Eye (tissue), 1 donor: ENCODE data around the gene ALG5.

Experiments
- DNase-seq: peaks from one replicate; pipeline ENCODE4 v3.0.0-alpha.2; 2015

ALG5 gene

DNA sequence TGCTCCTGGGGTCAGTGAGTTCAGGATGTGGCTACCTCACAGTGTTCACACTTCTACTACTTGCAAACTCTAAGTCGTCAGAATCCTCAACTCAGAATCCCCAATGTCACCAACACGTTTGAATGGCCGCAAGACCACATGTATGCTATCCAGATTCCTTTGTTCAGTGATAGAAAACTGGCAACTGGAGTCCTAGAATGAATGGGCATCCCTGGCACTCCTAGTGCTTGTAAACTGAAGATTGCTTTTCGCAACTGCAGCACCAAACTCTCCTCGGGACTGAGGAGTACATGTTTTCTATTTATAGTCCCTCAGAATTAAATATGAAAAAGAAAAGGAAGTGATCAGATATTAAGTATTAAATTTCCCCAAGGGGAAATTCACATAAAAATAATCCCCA, 84.0 kb downstream of the ALG5 start:
- peak; percentile 45 for DNase-seq

DNA sequence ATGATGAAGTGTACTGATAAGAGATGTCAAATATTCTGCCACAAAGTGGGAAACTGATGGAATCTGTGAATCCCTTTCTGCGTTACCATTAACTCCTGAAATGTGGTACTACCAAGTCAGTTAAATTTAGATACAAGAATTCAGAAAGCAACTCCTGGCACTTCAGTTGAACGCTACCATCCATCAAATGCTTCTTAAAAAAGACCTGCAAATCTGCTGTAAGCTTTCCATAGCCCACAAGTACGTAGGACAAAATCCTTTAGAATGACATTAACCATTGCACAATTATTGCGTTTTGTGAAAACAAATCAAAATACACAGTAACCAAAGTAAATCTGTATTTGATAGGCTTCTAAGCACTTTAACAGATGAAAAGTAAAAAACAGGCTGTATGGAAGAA, 84.5 kb downstream of the ALG5 start:
- DNase-seq, result no peak

DNA sequence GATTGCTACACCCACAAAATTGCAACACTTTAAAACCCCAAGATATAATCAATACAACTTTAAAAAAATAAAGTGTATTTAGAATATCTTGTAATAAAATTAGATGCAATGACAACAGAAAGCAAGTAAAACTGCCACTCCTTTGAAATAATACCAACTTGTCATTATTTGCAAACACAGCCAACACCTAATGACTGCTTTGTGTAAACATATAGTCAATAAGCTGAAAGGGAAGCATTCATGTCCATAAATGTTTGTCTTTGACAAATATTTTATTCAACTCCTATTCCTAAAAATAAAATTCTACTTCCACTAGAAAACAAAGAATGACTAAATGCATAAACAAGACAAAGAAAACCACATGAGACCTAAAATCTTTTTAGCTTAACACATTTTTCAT, 85.7 kb downstream of the ALG5 start:
- no peak for DNase-seq

DNA sequence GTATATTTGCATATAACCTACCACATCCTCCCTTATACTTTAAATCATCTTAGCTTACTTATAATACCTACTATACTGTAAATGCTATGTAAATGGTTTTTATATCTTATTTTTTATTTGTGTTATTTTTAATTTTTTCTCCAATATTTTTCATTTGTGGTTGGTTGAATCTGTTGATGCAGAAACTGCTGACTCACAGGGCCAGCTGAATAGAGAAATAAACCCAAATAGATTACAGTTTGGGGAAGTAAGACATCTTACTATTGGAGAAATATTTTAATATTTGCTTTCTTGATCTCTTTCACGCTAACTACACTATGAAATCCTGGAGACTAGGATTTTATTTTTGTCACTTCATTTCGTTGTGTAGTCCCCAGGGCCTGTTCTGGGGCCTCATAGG, 86.2 kb downstream of the ALG5 start:
- DNase-seq, result no peak

DNA sequence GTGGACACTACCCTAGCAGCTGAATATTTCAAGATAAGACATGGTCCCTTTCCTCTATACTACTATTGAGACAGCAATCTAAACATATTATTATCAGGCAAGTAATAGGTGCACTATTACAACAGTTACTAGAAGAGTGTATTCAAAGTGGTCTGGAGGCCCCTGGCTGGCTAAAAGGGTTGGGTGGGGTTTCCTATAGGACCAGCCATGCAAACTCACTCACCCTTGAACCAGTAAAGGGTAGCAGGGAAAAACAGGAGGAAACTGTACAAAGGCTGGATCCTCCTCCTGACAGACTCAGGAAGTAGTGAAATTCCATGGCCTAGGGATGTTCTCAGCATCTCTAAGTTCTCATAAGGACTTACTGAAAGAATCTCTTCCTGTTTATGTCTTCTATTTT, 86.8 kb downstream of the ALG5 start:
- no peak for DNase-seq

DNA sequence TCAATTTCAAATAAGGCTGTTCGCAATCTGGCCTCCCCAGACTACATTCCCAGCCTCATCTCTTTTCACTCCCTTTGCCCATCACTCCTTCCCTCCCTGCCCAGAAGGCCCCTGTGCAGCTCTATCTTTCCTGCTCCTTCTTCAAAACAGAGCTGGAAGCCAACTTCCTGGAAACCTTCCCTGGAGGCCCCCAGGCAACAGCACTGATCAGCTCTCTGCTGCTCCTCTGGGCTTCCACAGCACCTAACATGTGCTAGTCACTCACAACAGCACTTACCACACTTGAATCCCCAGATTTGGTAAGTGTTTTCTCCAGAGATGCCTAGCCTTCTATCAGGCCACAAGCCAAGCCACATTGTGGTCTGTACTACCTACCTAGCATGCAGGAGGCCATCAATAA, 88.6 kb downstream of the ALG5 start:
- no peak for DNase-seq

DNA sequence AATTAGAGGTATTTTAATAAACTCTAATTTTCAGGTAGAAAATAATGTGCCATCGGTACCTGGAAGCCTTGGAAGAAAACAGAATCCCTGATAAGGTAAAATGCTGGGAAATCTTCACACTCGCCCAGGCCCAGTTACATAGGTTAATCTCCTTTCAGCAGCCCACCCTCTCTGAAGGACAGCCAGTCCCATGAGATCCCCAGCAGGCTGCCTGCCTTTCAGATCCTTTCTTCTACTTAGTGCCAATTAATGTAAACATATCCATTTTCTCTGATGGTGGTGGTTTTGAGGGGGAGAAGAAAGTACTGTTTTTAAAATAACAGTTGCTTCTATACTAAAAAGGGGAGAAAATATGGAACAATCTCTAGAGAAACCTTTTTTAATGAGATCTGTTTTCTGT, 91.3 kb downstream of the ALG5 start:
- peak; percentile 52 for DNase-seq

DNA sequence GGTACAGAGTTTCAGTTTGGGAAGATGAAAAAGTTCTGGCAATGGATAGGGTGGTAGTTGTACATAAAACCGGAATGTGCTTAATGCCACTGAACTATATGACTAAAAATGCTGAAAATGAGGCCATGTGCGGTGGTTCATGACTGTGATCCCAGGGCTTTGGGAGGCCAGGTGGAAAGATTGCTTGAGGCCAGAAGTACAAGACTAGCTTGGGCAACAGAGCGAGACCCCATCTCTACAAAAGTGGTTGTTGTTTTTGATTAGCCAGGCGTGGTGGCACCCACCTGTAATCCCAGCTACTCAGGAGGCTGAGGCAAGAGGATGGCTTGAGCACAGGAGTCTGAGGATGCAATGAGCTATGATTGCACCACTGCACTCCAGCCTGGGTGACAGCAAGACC, 91.9 kb downstream of the ALG5 start:
- no peak for DNase-seq

DNA sequence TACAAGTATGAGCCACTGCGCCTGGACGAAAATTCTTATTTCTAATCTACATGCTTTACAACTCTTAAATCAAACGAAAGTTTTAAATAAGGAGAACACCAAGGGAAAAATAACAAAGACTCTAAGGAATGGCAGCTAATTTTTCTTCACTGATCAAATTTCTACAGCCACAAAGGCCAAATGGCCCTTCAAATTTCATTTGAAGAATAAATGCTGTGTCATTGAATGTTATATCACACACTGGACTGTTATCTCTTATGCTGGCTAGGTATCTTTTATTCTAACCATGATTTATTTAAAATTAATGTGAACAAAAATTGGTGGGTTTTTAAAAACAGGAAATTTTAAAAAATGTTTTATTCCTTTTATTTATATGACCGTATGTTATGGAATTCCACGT, 93.2 kb downstream of the ALG5 start:
- no peak for DNase-seq

DNA sequence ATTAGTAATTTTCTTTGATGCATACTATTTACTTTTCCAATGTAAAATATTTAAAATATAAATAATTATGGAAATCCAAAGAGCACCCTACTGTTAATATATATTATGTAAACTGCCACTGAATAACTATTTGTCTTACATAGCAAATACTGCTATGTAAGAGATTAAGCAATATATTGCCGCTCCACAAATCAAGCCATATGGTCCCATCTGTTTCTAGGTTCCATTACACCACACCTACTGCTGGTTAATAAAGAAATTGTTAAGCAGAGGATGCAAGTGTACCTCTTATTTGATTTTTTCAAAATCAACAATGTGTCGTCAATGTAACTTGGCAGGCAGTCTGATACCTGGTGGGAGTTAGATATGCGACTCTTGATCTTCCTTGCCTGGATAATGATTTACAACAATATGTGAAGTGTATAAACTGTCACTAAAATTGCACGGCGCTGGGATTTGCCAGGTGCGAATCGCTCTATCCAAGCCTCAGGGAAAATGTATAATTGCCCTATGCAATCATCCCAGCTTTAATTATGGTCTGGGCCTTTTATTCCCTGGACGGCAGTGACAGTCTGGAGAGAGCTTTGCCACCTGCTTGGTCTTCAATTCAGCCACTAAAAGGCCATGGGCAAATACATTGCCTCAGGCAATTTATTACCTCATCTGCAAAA, 95.1 kb downstream of the ALG5 start:
- peak; percentile 86 for DNase-seq
